Kidney epithelial cell (primary cell): Measurements from ENCODE around the gene PPFIBP2. TPM values are rescaled to one million over a fixed set of nuclear protein-coding genes. Genes with fewer than 3 reads are reported as not detected.

Experiments
- DNase-seq: peaks from one replicate; pipeline ENCODE4 v3.0.0-alpha.2; 2010; ENCODE audit warnings: low read depth
- H3K27me3 ChIP-seq: 2 replicates; pipeline ENCODE4 v1.6.0; 2011; ENCODE audit warnings: low read length; ENCODE audit not compliant: control insufficient read depth, insufficient read depth
- H3K36me3 ChIP-seq: 2 replicates; pipeline ENCODE4 v1.5.1; 2011; ENCODE audit warnings: low read length; ENCODE audit not compliant: control insufficient read depth, insufficient read depth
- H3K4me3 ChIP-seq: 2 replicates; pipeline ENCODE4 v1.5.1; 2011; ENCODE audit warnings: low read depth, mild to moderate bottlenecking, control low read depth, low read length
- total RNA-seq: library from RNA; depleted of rRNA; stranded (reverse); fragments of >200 nt; gene quantifications from 2 replicates; pipeline ENCODE4 v1.2.3, GENCODE V29; 2015
- TF ChIP-seq, protein P1 (sequence below): IDR thresholded peaks from 2 replicates; pipeline ENCODE4 v1.5.1; 2011; ENCODE audit warnings: mild to moderate bottlenecking, moderate library complexity, low read length, control low read depth, inconsistent platforms; ENCODE audit not compliant: insufficient read depth, poor library complexity, severe bottlenecking

The PPFIBP2 gene
- total RNA-seq, 1 donor from 2014 or later = 6.0 TPM

- no peak for DNase-seq
- Histone ChIP-seq H3K36me3 (no peaks in the 10 kb centered on the region), H3K27me3 (no peaks in the 10 kb centered on the region), H3K4me3 (no peak overlapping the region)
- TF ChIP-seq, protein P1, sequence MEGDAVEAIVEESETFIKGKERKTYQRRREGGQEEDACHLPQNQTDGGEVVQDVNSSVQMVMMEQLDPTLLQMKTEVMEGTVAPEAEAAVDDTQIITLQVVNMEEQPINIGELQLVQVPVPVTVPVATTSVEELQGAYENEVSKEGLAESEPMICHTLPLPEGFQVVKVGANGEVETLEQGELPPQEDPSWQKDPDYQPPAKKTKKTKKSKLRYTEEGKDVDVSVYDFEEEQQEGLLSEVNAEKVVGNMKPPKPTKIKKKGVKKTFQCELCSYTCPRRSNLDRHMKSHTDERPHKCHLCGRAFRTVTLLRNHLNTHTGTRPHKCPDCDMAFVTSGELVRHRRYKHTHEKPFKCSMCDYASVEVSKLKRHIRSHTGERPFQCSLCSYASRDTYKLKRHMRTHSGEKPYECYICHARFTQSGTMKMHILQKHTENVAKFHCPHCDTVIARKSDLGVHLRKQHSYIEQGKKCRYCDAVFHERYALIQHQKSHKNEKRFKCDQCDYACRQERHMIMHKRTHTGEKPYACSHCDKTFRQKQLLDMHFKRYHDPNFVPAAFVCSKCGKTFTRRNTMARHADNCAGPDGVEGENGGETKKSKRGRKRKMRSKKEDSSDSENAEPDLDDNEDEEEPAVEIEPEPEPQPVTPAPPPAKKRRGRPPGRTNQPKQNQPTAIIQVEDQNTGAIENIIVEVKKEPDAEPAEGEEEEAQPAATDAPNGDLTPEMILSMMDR = no peak
Observed at GRCh38 chr11:7499081-7499480, 14.7 kb upstream of the PPFIBP2 start.

GRCh38 chr11:7500251-7500650 is 13.5 kb upstream of the PPFIBP2 start:
- no peaks in the 10 kb centered on the region for H3K27me3 ChIP-seq
- H3K4me3 ChIP-seq = no peak overlapping the region
- no peak for DNase-seq
- TF ChIP-seq, protein P1 = no peak
- no peaks in the 10 kb centered on the region for H3K36me3 ChIP-seq

GRCh38 chr11:7501251-7501650 is 12.5 kb upstream of the PPFIBP2 start:
- DNase-seq = no peak
- Histone ChIP-seq H3K36me3 (no peaks in the 10 kb centered on the region), H3K27me3 (no peaks in the 10 kb centered on the region), H3K4me3 (no peak overlapping the region)
- TF ChIP-seq, protein P1 = no peak

GRCh38 chr11:7501894-7502293 is 11.9 kb upstream of the PPFIBP2 start:
- Histone ChIP-seq H3K36me3 (no peaks in the 10 kb centered on the region), H3K4me3 (no peak overlapping the region), H3K27me3 (no peaks in the 10 kb centered on the region)
- TF ChIP-seq, protein P1 = no peak
- DNase-seq = no peak

GRCh38 chr11:7506243-7506642 is 7.6 kb upstream of the PPFIBP2 start:
- DNase-seq = no peak
- H3K27me3 ChIP-seq = no peaks in the 10 kb centered on the region
- H3K4me3 ChIP-seq = no peak overlapping the region
- TF ChIP-seq, protein P1 = no peak
- H3K36me3 ChIP-seq = no peaks in the 10 kb centered on the region

GRCh38 chr11:7508087-7508486 is 5.7 kb upstream of the PPFIBP2 start:
- TF ChIP-seq, protein P1 = no peak
- H3K27me3 ChIP-seq = no peaks in the 10 kb centered on the region
- no peak for DNase-seq
- H3K36me3 ChIP-seq = no peaks in the 10 kb centered on the region
- H3K4me3 ChIP-seq = no peak overlapping the region
